Fibroblast of mammary gland (primary cell): ENCODE data around the gene OVCH1.
"Not testable (repeated sequence)": the region's sequence is repeated elsewhere in the genome, so short reads cannot be mapped to it uniquely, and the experiment has no call there.

Experiments used
- DNase-seq: peaks from one replicate; pipeline ENCODE4 v3.0.0-alpha.2; 2010; ENCODE audit warnings: low read depth
- H3K4me3 ChIP-seq: 2 replicates; pipeline ENCODE4 v1.5.1; 2011; ENCODE audit warnings: low read depth, mild to moderate bottlenecking, low read length, moderate library complexity; ENCODE audit not compliant: control insufficient read depth
- CTCF ChIP-seq: conservative IDR thresholded peaks from 2 replicates; pipeline ENCODE4 v1.5.1; 2011; ENCODE audit warnings: low read depth, low read length, inconsistent platforms; ENCODE audit not compliant: control insufficient read depth, insufficient read depth

Gene OVCH1

GRCh38 chr12:29402437-29402836, 95.0 kb downstream of the OVCH1 start:
- TF ChIP-seq CTCF, result no peak
- H3K4me3 ChIP-seq, result no peak overlapping the region

GRCh38 chr12:29398495-29398894, 99.0 kb downstream of the OVCH1 start:
- H3K4me3 ChIP-seq, result no peak overlapping the region
- DNase-seq, result no peak
- TF ChIP-seq CTCF, result no peak

More at GRCh38 chr12:29402437-29402836, 95.0 kb downstream of the OVCH1 start:
- no peak for DNase-seq

- no peak for DNase-seq
- H3K4me3 ChIP-seq, result no peak overlapping the region
- TF ChIP-seq CTCF, result no peak
Observed at GRCh38 chr12:29396774-29397173, 100.7 kb downstream of the OVCH1 start.

GRCh38 chr12:29395356-29395755, 102.1 kb downstream of the OVCH1 start:
- TF ChIP-seq CTCF, result no peak
- no peak overlapping the region for H3K4me3 ChIP-seq
- no peak for DNase-seq

- H3K4me3 ChIP-seq, result not testable (repeated sequence)
- peak; percentile 13 for DNase-seq
Observed at GRCh38 chr12:29390419-29390818, 107.1 kb downstream of the OVCH1 start.

GRCh38 chr12:29389295-29389919, 108.1 kb downstream of the OVCH1 start:
- TF ChIP-seq CTCF, result no peak
- no peak for DNase-seq
- H3K4me3 ChIP-seq, result no peak overlapping the region

GRCh38 chr12:29386084-29386680, 111.3 kb downstream of the OVCH1 start:
- DNase-seq, H3K4me3 ChIP-seq: not testable (repeated sequence)

GRCh38 chr12:29385194-29385593, 112.3 kb downstream of the OVCH1 start:
- not testable (repeated sequence) for DNase-seq, H3K4me3 ChIP-seq
